GM12801 (cell line): ENCODE measurements around the gene CCDC61.

Source experiments
- CTCF ChIP-seq: IDR thresholded peaks from one replicate; pipeline ENCODE4 v1.5.1; 2011; ENCODE audit warnings: control low read depth; ENCODE audit not compliant: insufficient read length; ENCODE audit errors: extremely low read depth

CCDC61 gene

GRCh38 chr19:45994998-45995714, at the start of gene CCDC61:
Gene CCDC61 (plus strand): TSS chr19:45995467. CDS start chr19:46003019, 7,552 bp downstream.
- TF ChIP-seq CTCF = no peak

GRCh38 chr19:45947926-45948325, 47.3 kb upstream of the CCDC61 start:
- no peak for TF ChIP-seq CTCF

- TF ChIP-seq CTCF = no peak
Measured at GRCh38 chr19:45952341-45952685, 43.0 kb upstream of the CCDC61 start.

GRCh38 chr19:45952686-45953505, 42.4 kb upstream of the CCDC61 start:
- no peak for TF ChIP-seq CTCF

- no peak for TF ChIP-seq CTCF
Measured at GRCh38 chr19:45953676-45954075, 41.6 kb upstream of the CCDC61 start.

- no peak for TF ChIP-seq CTCF
Measured at GRCh38 chr19:45954156-45954555, 41.1 kb upstream of the CCDC61 start.

- TF ChIP-seq CTCF = no peak
Measured at GRCh38 chr19:45955905-45956608, 39.2 kb upstream of the CCDC61 start.
